NCI-H748 (cell line): ENCODE measurements around the gene BRPF3.

Experiments used
- DNase-seq: peaks from one replicate; lab custom pipeline; 2025; ENCODE audit not compliant: unreplicated experiment; lab: John Stamatoyannopoulos, UW

Gene BRPF3

DNA sequence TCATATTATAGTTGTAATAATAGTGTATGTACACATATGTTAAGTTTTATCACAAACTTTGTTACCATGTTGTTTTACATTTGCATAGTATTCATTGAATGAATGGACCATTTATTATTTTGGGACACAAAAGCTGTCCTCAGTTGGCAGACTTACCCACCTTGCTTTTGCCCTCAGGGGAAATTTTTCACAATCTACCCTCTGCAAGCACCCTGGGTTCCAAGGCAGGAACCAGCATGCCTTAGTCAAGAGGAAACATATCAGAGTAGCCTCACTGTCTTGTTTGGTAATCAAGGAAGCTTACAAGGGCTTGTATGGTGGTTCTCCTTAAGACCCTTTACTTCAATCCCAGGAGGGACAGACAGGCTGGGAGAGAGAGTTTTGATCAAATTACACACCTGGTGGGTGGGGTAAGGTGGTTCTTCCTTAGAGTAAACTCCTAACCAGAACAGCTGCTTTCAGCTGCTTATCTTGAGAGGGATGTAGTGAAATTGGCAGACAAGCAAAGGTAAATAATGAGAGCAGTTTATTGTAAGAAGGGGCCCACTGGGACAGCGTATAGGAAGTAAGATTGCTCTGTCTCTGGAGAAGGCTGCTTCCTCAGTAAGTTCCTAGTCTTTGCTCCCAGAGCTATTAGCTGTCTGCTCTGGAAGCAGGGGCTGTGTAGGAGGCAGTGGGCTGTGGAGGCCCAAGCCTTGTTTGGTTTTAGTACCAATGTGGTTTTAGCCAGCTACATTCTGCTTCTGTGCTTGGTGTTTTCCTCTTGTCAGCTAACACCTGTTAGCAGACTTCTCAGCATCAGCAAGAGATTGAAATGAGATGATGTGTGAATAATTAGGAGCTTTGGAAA, 31.1 kb downstream of the BRPF3 start:
- DNase-seq: no peak

DNA sequence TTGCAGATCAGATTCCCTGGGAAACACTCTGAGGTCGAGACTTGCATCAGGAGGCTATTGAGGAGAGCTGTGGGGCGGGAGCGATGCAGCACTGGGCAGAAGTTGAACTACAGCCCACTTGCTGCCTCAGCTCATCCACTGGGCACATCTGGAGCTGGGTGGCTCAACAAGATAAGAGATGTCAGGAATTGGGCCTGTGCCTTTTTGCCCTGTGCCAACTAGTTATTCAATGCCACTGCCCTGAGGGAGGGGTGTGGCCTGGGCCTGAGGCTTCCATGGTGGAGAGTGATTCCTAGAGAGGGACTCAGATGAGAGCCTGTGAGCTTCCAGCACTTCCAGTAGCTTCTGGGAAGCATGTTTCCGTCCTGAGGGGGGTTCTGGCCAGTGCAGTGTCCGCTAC, 32.7 kb downstream of the BRPF3 start:
- DNase-seq: no peak

DNA sequence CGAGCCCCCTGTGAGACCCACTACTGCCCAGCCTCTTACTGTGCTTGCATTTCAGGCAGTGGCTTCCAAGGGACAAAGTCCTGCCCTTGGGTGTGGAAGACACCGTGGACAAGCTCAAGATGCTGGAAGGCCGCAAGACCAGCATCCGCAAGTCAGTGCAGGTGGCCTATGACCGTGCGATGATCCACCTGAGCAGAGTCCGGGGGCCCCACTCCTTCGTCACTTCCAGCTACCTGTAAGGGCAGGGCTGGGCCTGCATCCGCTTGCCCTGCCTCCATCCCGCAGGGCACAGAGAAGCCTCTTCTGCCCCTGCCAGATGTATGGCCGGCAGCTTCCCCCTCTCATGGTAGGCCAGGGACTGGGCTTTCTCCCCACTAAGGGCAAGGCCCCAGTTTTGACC, 33.8 kb downstream of the BRPF3 start:
- no peak for DNase-seq

DNA sequence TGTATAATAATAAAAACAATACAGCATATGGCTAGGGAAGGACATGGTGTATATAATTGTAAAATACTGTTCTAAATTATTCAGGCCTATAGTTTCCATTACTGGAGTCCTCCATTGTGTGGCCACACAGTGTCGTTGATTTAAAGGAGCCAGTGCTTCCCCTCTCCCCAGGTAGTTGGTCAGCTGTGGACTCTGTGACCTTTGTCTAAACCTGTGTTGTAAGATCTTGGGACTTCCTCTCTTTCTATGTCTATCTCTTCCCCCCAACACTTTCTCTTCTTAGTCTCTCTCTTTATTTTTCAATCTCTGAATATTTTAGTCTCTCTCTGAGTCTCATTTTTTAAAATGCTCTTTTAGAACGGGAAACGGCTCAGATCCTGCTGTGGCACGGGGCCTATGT, 35.6 kb downstream of the BRPF3 start:
- DNase-seq: no peak

DNA sequence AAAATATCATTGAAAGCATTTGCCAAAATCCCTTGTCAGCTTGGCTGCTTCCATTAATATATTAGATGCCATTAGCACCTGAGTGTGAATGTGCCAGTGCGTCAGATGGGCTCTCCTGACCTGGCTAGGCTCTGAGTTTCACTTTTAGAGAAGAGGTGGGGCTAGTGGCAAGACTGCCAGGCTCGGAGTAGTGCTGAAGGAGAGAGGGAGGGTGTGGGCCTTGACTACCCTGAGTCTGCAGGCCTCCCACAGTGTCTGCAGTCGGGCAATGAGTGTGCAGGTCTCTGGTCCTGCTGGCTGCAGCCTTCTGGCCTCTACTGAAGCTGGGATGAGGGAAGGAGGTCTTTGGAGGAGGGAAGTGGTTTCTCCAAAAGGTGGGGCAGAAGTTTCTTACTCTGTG, 38.8 kb downstream of the BRPF3 start:
- no peak for DNase-seq

DNA sequence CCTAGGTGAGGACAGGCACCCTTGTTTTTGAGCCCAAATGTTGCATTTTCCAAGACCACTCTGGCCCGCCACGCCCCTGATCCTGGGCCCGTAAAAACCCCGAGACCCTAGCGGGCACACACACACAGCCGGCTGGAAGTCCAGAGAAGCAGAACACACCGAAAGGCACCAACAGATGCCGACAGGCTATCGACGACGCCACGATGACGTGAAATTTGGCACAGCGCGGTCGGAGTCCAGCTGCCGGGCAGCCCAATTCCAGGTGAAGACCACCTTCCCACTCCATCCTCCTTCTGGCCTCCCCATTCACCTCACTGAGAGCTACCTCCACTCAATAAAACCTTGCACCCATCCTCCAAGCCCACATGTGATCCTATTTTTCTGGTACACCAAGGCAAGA, 39.3 kb downstream of the BRPF3 start:
- no peak for DNase-seq

DNA sequence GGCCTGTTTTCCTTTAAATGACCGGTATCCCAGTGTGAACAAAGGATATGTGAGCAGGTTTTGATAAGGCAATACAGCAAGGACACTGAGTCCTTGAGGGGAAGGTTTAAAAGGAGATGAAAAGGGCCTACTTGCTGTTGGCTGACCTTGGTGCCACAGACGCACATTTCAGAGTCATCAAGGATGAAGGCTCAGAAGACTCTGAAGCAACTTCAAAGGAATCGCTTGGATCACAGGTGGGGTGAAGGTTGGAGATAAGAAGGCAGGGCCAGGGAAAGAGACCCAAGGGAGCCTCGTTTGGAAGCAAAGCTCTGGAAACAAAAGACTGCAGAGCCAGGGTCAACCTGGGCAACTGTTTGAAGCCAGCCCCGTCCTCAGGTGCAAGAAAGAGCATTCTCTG, 43.2 kb downstream of the BRPF3 start:
- DNase-seq: no peak

DNA sequence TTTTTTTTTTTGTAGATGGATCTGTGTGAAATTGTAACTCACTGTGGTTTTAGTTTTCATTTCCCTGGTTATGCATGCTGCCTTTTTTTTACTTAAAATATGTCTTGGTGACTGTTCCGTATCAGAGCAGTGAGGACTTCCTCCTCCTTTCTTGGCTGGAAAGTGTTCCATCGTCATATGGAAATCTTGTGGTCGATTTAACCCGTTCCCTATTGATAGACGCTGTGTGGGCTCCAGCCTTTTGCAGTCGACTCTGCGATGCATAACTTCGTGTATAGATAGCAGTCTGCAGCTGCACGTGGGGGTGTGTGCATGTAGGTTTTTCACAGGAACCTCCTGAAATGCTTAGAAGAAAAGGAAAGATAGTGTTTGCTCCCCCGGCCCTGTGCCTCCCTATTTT, 45.2 kb downstream of the BRPF3 start:
- no peak for DNase-seq

DNA sequence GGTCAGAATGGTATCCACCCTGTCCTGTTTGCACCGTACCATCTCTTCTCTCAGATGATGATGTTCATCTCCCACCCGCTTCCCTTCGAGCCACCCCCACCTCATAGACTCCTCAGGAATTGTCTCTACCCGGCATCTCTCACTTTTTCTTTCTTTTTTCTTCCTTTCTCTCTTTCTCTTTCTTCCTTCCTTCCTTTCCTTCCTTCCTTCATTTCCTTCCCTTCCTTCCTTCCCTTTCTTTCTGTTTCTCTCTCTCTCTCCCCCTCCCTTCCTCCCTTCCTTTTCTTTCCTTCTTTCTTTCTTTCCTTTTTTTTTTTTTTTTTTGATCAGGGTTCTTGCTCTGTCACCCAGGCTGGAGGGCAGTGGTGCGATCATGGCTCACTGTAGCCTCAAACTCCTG, 45.6 kb downstream of the BRPF3 start:
- DNase-seq: no peak

DNA sequence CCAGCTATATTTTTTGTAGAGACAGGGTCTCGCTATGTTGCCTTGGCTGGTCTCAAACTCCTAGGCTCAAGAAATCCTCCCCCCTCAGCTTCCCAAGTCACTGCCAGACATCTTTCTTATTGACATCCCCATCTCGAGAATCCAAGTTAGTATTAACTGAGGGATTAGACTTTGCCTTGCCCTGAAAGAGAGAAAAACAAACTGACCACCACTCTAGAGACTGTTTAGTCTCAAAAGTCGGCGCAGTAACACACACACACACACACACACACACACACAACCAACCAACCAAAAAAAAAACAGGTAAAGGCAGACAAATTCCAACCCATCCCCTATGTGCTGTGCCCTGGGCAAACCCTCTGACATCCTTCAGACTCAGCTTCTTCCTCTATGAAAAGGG, 46.1 kb downstream of the BRPF3 start:
- DNase-seq: no peak

DNA sequence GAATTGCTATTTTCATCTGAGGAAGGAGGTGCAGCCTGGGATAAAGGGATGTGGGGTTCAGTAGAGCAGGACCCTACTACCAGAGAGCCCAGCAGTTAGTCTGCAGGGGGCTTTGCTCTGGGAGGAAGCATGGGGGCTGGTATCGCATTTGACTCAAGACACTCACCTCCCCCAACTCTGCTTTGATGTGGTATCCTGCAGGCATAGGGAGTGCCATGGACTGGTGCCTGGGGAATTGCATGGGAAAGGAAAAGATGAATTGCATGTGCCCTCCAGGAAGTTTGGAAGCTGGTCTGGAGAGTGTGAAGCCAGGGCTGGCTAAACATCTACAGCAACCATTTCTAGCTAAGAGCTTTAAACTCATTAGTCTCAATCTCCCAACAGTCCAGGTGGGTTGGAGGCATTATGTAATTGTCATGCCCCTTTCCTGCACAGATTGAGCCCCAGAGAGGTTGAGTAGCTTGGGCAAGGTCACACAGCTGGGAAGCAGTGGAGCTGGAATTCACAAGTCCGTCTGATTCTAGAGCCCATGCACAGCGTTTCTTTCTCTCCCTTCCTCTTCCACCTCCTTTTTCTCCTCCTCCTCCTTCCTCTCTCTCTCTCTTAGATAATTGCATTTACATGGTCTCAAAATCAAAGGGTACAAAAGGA, 47.1 kb downstream of the BRPF3 start:
- DNase-seq: no peak

DNA sequence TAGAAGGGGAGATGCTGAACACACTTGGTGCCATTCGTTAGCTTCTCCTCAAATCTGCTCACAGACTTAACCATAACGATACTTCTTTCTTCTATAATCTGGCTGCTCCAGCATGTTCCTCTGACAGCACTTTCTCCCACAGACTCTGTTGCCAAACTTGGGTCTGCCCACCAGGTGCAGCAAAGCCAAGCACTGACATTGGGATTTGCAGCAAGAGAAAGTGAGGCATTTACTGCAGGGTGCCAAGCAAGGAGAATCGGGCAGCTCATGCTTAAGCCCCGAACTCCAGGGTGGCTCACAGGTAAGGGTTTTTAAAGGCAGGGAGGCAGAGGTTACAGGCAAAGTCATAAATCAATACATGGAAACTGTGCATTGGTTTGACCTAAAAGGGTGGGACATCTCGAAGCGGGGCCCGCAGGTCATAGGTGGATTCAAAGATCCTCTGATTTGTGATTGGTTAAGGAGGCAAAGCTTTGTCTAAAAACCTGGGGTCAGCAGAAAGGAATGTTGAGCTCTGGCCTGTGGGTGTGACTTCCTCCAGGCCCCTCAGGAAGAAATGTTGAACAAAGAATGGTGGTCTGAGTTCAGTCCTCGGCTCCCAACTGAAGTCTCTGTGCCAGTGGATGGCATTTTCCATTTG, 48.2 kb downstream of the BRPF3 start:
- no peak for DNase-seq

DNA sequence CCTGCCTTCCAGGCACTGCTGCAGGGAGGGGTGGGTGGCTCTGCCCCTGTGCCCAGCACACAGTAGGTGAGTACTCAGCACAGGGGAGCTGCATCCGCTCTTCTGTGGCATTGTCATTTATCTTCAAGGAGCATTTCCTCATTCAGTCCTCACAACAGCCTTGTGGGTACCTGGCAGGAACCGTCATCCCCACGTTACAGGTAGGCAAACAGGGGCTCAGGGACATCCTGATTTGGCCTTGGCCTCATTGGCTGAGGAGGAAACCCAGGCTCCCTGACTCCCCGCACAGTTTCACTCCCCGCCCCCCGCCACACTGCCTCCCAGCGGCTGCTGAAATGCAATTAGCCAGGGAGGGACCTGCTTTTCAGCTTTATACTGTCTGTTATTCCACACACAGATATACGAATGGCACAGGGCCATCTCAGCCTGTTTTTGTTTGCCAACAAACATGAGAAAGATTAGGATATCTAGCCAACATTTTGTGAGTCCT, 49.1 kb downstream of the BRPF3 start:
- no peak for DNase-seq

DNA sequence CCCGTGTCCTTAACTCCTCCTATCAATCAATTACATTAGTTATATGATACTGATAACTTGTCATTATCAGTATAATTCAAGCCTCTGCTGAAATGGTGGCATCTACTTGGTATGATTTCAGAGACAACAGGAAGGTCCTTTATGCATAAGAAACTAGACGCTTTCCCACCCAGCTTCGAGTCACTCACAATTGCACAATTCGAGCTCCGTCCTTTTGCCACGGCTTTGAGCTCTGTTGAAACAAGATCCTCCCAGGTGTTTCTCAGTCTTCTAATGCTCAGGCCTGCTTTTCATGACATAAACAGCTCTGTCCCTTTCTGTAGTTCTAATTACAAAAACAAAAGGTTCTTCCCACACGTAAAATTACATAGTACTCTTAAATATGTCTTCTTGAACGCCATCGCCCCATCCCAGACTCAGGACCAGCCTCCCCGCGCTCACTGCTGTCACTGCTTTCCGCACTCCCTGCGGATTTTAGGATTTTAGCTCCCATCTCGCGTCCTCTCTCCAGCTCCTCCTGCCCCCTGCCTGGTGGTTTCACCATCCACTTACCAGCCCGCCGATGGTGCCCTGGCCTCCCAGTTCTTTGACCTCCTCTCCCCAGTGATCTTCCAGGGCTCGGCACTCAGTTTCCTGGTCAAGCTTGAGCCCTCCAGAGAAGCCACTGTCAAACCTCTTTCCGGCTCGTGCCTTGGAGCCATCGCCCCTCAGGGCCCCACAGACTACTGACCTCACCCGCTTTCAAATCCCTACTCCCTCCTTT, 50.1 kb downstream of the BRPF3 start:
- no peak for DNase-seq

DNA sequence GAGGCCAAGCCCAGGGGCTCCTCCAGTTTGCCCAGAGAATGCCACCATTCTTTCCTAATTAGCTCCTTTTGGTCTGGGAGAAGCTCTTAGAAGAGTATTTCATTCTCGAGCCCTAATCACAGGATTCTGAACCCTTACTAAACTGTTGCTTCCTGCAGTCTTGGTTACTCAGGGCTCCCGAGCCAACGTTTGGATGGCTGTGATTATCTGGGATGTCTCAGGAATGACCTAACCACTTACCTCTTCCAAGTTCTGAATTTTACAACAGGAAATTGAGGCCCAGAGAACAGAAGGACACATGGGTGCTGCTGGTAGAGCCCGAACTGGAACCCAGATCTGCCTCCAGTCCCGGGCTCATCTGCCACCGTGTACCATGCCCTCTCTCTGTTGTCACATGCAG, 51.1 kb downstream of the BRPF3 start:
- DNase-seq: no peak

DNA sequence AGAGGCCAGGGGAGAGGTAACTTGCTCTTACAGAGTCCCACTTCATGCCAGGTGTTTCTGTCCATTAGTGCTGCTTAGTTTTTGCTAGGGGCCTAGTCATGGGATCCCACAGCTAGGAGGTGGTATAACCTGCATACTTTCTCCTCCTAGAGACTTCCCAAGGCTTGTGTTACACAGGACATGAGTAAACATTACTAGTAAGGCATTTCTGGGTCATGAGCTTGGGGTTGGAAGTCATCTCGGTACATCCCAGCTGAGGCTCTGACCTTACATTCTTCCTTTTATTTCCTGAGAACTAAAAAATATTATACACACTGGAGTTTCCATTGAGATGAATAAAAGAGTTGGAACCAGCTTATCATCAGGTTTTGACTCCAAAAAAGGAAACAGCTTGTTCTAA, 52.4 kb downstream of the BRPF3 start:
- no peak for DNase-seq

DNA sequence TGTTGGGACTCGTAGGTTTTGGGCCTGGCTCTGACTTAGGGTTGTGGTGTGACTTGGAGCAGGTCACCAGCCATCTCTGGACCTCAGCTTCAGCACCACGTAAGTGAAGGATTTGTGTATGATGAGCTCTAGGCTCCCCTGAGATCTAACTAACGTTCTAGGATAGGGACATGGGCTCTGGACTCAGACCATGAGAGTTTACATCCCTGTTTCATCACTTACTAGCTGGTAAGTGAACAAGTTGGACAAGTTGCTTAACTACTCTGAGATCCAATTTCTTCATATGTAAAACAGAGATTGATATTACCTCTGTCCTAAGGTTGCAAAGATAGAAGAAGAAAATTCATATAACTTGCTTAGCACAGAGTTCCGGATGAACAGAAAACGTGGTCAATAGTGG, 53.0 kb downstream of the BRPF3 start:
- no peak for DNase-seq

DNA sequence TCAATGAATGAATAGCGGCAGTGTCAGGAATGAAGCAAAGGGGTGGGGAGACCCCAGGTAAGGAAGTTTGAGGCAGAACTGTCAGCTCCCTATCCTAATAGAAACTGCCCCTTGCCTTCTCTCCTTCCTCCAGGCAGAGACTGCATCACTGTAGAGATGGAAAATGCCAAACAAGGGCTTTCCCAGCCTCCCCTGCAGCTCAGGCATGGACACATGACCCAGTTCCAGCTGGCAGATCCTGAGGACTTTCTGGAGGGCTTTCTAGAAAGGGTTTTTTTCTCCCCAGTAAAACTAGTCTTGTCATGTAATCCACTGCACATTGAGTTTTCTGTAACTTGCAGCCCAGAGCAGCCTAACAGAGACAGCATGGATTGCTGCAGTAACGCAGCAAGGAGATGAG, 55.5 kb downstream of the BRPF3 start:
- no peak for DNase-seq

DNA sequence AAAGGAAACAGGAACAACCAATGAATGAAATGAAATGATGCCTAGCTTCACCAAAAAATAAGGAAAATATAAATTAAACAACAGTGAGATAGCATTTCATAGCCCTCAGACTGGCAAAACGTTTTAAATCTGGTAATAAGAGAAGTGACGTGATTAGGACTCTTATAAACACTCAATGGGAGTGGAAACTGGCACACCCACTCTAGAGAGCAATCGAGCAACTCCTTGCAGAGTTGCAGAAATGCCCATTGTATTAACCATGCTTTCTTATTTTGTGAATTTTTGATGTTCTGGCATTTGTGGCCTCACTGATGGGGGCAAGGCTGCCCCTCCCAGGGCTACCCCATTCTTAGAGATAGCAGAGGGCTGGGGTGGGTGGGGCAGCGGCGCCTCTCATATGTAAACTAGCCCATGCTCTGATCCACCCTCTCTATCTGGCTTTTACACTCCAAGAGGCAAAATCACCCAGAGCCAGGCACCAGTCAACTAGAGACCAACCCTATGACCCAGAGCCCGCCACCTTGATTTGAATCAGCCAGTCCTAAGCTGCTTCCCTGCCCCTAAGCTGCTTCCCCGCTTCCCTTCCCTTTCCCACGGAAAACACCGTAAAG, 67.0 kb downstream of the BRPF3 start:
- DNase-seq: no peak

DNA sequence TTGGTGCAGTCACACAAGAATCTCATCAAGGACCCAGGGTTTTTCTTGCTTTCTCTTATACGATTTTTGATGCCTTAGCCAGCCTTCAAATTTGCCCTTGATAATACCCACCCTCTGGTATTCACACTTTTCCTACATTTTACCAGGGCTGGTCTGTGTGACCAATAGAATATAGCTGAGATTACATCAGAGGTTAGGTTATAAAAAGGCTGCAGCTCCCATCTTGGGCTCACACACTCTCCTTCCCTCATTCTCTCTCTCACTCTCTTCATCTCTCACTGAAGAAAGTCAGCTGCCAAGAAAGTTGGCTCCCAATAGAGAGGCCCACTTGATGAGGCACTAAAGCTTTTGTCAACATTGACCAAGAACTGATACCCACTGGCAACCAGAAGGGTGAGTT, 69.2 kb downstream of the BRPF3 start:
- no peak for DNase-seq
